ENCODE data around the gene RERE.

The RERE gene

GRCh38 chr1:8524627-8525157, 292.7 kb downstream of the RERE start:
- H3K4me3 ChIP-seq (ENCODE audit: low read depth, low read length), result peak overlapping the region; percentile 15
- TF ChIP-seq CTCF (IDR thresholded peaks at IDR 0.05; ENCODE audit: insufficient read depth, low read depth, low read length, missing control alignments), result no peak
- peak; percentile 33 for DNase-seq (ENCODE audit: low read depth)

- no peak for TF ChIP-seq CTCF (IDR thresholded peaks at IDR 0.05; ENCODE audit: insufficient read depth, low read depth, low read length, missing control alignments)
- no peak overlapping the region for H3K4me3 ChIP-seq (ENCODE audit: low read depth, low read length)
- peak; percentile 45 for DNase-seq (ENCODE audit: low read depth)
Measured at GRCh38 chr1:8523666-8524206, 293.7 kb downstream of the RERE start.

GRCh38 chr1:8520483-8520966, 296.9 kb downstream of the RERE start:
- DNase-seq (ENCODE audit: low read depth), result no peak
- no peak overlapping the region for H3K4me3 ChIP-seq (ENCODE audit: low read depth, low read length)
- no peak for TF ChIP-seq CTCF (IDR thresholded peaks at IDR 0.05; ENCODE audit: insufficient read depth, low read depth, low read length, missing control alignments)

DNA sequence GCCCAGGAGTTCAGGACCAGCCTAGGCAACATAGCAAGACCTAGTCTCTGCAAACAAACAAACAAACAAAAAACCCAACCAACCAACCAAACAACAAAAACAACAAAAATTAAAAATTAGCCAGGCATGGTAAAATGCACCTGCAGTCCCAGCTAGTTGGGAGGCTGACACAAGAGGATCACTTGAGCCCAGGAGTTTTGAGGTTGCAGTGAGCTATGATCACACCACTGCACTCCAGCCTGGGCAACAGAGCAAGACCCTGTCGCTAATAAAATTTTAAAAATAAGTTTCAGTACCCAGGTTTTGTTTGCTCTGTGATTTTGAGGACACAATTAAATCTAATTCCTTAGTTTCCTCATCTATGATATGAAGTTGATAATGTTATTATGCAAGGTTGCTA, 298.3 kb downstream of the RERE start:
- TF ChIP-seq CTCF (IDR thresholded peaks at IDR 0.05; ENCODE audit: insufficient read depth, low read depth, low read length, missing control alignments), result no peak
- H3K4me3 ChIP-seq (ENCODE audit: low read depth, low read length), result no peak overlapping the region
- no peak for DNase-seq (ENCODE audit: low read depth)

- no peak overlapping the region for H3K4me3 ChIP-seq (ENCODE audit: low read depth, low read length)
- no peak for DNase-seq (ENCODE audit: low read depth)
- TF ChIP-seq CTCF (IDR thresholded peaks at IDR 0.05; ENCODE audit: insufficient read depth, low read depth, low read length, missing control alignments), result no peak
Measured at GRCh38 chr1:8518490-8518801, 299.0 kb downstream of the RERE start.

DNA sequence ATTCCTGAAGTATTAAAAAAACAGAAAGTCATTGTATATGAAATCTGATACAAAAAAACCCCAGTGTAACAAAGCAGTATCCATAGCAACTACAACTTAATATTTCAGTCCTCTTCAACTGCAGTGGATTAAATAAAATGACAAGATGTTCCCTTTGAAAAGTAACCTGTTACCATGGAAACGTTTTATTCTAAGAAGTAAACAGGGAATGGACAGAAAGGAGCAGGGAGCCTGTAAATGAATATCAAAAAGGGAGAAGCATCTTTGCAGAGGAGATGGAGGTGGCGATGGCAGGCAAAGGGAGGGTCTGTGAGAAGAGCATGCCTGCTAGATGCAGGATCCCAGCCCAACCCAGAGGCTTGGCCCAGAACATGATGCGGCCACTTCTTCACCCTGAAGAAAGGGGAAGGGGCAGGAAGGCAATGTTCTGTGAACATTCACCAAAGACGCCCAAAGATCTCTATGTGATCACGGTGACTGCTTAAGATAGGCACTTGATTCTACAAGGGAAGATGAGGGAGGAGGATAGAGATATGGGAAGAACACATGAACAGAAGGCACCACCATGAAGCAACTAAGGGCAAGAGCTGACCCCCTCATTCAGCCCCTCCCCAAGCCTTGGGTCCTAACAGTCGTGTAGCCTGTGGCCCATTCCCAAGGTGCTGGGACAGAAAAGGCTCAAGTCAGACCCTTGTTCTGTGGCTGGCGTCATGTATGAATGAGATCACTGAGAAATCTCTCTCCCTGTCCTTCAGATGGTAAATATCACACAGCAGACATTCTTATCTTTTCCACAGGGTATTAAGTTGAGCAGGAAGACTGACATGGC, 299.6 kb downstream of the RERE start:
- H3K4me3 ChIP-seq (ENCODE audit: low read depth, low read length), result no peak overlapping the region
- TF ChIP-seq CTCF (IDR thresholded peaks at IDR 0.05; ENCODE audit: insufficient read depth, low read depth, low read length, missing control alignments), result no peak
- DNase-seq (ENCODE audit: low read depth), result no peak
